Left lung (tissue), 10 donors: ENCODE results near the gene FUT6. TPM values are rescaled to one million over a fixed set of nuclear protein-coding genes. Genes with fewer than 3 reads are reported as not detected.

Experiments used
- ATAC-seq: fragments of 200-7000 bp; cut with Tn5 transposase; one replicate; pipeline ENCODE4 v1.9.1; 2020; ENCODE audit warnings: moderate library complexity
- DNase-seq, 4 donors: peaks; one replicate each; pipeline ENCODE4 v3.0.0-alpha.2; 2013 to 2020
- H3K27ac ChIP-seq, 2 donors: fragments of 200-600 bp; sonication (generic) in 1 of 2; one replicate each; pipeline versions ENCODE4 v1.5.0 to v1.8.0; 2020 to 2021
- H3K27me3 ChIP-seq, 2 donors: fragments of 200-600 bp; sonication (generic) in 1 of 2; one replicate each; pipeline versions ENCODE4 v1.5.0 to v1.8.0; 2020 to 2021
- H3K36me3 ChIP-seq, 2 donors: fragments of 200-600 bp; sonication (generic) in 1 of 2; one replicate each; pipeline versions ENCODE4 v1.5.0 to v1.8.0; 2020 to 2021
- H3K4me1 ChIP-seq, 2 donors: fragments of 200-600 bp; one replicate each; pipeline ENCODE4 v1.8.0; 2021
- H3K4me3 ChIP-seq, 2 donors: fragments of 200-600 bp; sonication (generic) in 1 of 2; one replicate each; pipeline versions ENCODE4 v1.5.0 to v1.8.0; 2020 to 2021; ENCODE audit warnings: mild to moderate bottlenecking in 1 of 2
- H3K9me3 ChIP-seq, 2 donors: fragments of 200-600 bp; sonication (generic) in 1 of 2; one replicate each; pipeline versions ENCODE4 v1.5.0 to v1.8.0; 2020 to 2021
- CTCF ChIP-seq, 2 donors: fragments of 200-600 bp; sonication (generic) in 1 of 2; IDR thresholded peaks; one replicate each; pipeline versions ENCODE4 v1.5.0 to v1.8.0; 2021; ENCODE audit warnings: antibody characterized with exemption in 2 of 2
- intact Hi-C, 2 donors: fragments of 100-400 bp; cut with DNase I; formaldehyde crosslinking; loops; one replicate each; pipeline versions ENCODE4 v1.11.2 to v1.14.2; 2022
- polyA plus RNA-seq, 6 donors: library from polyadenylated mRNA; unstranded; fragments of 120-200 nt; gene quantifications; one replicate each; pipeline ENCODE4 v1.2.1, GENCODE V29; 2013; ENCODE audit not compliant: insufficient read length in 6 of 6
- total RNA-seq, 2 donors: library from RNA; stranded (reverse); fragmentation: NEBNext Ultra II Directional; extraction: Animal tissue kit (Norgen Biotek cat#: 25700); gene quantifications; one replicate each; pipeline ENCODE4 v1.2.1, GENCODE V29; 2021
- donor health status: DM: no; HTN: yes; CAD: no.
- donor health status: DM: no; HTN: no; CAD: no.

Gene FUT6
- total and polyA plus RNA-seq, 8 donors = 0.32 to 0.87 (median 0.70) TPM

DNA sequence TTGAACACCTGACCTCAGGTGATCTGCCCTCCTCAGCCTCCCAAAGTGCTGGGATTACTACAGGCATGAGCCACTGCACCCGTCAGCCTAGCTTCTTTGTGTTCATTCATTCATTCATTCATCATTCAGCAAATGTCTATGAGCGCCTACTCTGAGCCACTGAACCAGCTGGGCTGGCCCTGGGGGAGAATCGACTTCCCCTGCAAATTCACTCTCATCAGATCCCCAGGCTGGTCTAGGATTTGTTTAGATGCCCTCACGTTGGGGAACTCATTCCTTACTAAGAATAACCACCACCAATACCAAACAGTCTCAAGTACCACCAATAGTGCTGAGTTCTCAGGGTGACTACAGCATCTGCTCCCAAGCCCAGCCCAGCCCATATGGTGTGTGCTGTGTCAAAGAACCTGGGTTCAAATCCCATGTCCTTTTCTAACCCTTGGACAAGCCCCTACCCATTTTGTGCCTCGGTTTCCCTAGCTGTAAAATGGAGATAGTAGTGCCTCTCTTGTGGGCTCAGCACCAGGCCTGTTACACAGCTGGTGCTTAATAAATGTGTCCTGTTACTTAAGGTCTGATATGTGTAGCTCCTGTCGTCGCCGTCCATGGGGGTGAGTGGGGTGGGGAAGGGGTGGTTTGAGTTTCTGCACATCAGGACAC, 17.9 kb downstream of the FUT6 start:
- intact Hi-C loops = no loop called here
- no peak for DNase-seq
- no peak for ATAC-seq
- peaks cover 0 to 35% of the 10 kb centered on the region in 2 donors for H3K27me3 ChIP-seq
- no peak for TF ChIP-seq CTCF (IDR thresholded peaks at IDR 0.05)
- no peaks in the 10 kb centered on the region for H3K9me3 ChIP-seq
- H3K27ac ChIP-seq = no peak overlapping the region
- H3K36me3 ChIP-seq = no peaks in the 10 kb centered on the region
- H3K4me3 ChIP-seq = no peak overlapping the region
- H3K4me1 ChIP-seq = peaks cover 0 to 3% of the 10 kb centered on the region in 2 donors

- no peaks in the 10 kb centered on the region for H3K36me3 ChIP-seq
- intact Hi-C loops = no loop called here
- no peak overlapping the region for H3K27ac ChIP-seq
- H3K9me3 ChIP-seq = no peaks in the 10 kb centered on the region
- DNase-seq (no peak), ATAC-seq (no peak)
- peaks cover 0 to 30% of the 10 kb centered on the region in 2 donors for H3K27me3 ChIP-seq
- TF ChIP-seq CTCF (IDR thresholded peaks at IDR 0.05) = no peak
- H3K4me1 ChIP-seq = no peaks in the 10 kb centered on the region
- no peak overlapping the region for H3K4me3 ChIP-seq
Observed at GRCh38 chr19:5820785-5821184, 18.7 kb downstream of the FUT6 start.

- Histone ChIP-seq H3K4me3 (no peak overlapping the region), H3K27me3 (peaks cover 0 to 36% of the 10 kb centered on the region in 2 donors), H3K4me1 (no peaks in the 10 kb centered on the region), H3K27ac (no peak overlapping the region), H3K9me3 (no peaks in the 10 kb centered on the region), H3K36me3 (no peaks in the 10 kb centered on the region)
- intact Hi-C loops = no loop called here
- no peak for DNase-seq
- no peak for ATAC-seq
- no peak for TF ChIP-seq CTCF (IDR thresholded peaks at IDR 0.05)
Observed at GRCh38 chr19:5818594-5818993, 20.9 kb downstream of the FUT6 start.

DNA sequence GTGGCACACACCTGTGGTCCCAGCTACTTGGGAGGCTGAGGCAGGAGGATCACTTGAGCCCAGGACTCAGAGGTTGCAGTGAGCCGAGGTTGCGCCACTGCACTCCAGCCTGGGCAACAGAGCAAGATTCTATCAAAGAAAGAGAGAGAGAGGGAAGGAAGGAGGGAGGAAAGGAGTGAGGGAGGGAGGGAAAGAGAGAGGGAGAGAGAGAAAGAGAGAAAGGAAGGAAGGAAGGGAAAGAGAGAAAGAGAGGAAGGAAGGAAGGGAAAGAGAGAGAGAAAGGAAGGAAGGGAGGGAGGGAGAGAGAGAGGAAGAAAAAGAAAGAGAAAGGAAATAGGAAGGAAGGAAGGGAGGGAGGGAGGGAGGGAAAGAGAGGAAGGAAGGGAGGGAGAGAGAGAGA, 22.3 kb downstream of the FUT6 start:
- no peak overlapping the region for H3K4me3 ChIP-seq
- ATAC-seq (no peak), DNase-seq (no peak)
- H3K36me3 ChIP-seq = no peaks in the 10 kb centered on the region
- no peaks in the 10 kb centered on the region for H3K9me3 ChIP-seq
- TF ChIP-seq CTCF (IDR thresholded peaks at IDR 0.05) = no peak
- H3K27me3 ChIP-seq = peaks cover 0 to 22% of the 10 kb centered on the region in 2 donors
- no peak overlapping the region for H3K27ac ChIP-seq
- intact Hi-C loops = no loop called here
- no peaks in the 10 kb centered on the region for H3K4me1 ChIP-seq

- ATAC-seq (no peak), DNase-seq (no peak)
- Histone ChIP-seq H3K9me3 (no peaks in the 10 kb centered on the region), H3K4me1 (no peaks in the 10 kb centered on the region), H3K36me3 (no peaks in the 10 kb centered on the region), H3K27me3 (peaks cover 0 to 13% of the 10 kb centered on the region in 2 donors), H3K4me3 (no peak overlapping the region), H3K27ac (no peak overlapping the region)
- TF ChIP-seq CTCF (IDR thresholded peaks at IDR 0.05) = no peak
- intact Hi-C loops = no loop called here
Observed at GRCh38 chr19:5814852-5815246, 24.7 kb downstream of the FUT6 start.
